HepG2 (cell line): ENCODE measurements around the gene PEX11A. TPM values are rescaled to one million over a fixed set of nuclear protein-coding genes. Genes with fewer than 3 reads are reported as not detected.

Experiments used
- ATAC-seq: fragments of 200-7000 bp; cut with Tn5 transposase; 3 replicates; pipeline ENCODE4 v1.9.1; 2020; ENCODE audit warnings: mild to moderate bottlenecking, moderate library complexity
- BruUV-seq: library from RNA; stranded (reverse); fragments of 400-500 nt; replicated peaks from 2 replicates; lab custom pipeline; 2021; lab: Mats Ljungman, UMichigan
- CTCF ChIA-PET: fragments of 300-600 bp; formaldehyde crosslinking; extraction: SDS; loops from one replicate; lab custom pipeline; 2021; ENCODE audit warnings: low total read pairs, inconsistent platforms, low intra/inter-chr PET ratio; lab: Yijun Ruan, JAX
- POLR2A ChIA-PET: fragments of 350-600 bp; sonication (Branson Sonifier 250); formaldehyde crosslinking; loops from one replicate; lab custom pipeline; 2020; ENCODE audit warnings: antibody characterized with exemption, inconsistent platforms; lab: Yijun Ruan, JAX
- DNase-seq: peaks from one replicate; pipeline ENCODE4 v3.0.0-alpha.2; 2015; ENCODE audit warnings: low spot score
- FAIRE-seq: peaks from 3 replicates; lab custom pipeline; 2011; peaks lifted over from hg19 to GRCh38; lab: Jason Lieb, UNC
- H2AFZ ChIP-seq: one replicate; pipeline ENCODE4 v1.6.1; 2011; ENCODE audit warnings: low read length, inconsistent platforms
- H3K27ac ChIP-seq: fragments of 300-600 bp; 3 replicates; pipeline ENCODE4 v1.8.0; 2011; ENCODE audit warnings: mixed run types, mild to moderate bottlenecking, mixed read lengths, low read length, inconsistent platforms; ENCODE audit not compliant: insufficient read depth; ENCODE audit errors: extremely low read length
- H3K27me3 ChIP-seq, 2 experiments: fragments of 200-600 bp in 1 of 2; 2 replicates in 1 of 2; 3 replicates in 1 of 2; pipeline versions ENCODE4 v1.6.0 to v1.8.0; 2011; ENCODE audit warnings: low read length in 2 of 2, mild to moderate bottlenecking in 2 of 2, moderate library complexity in 2 of 2, inconsistent platforms in 1 of 2; ENCODE audit not compliant: insufficient read depth in 2 of 2, control insufficient read depth in 1 of 2
- H3K36me3 ChIP-seq, 2 experiments: fragments of 200-600 bp in 1 of 2; replicated peaks in 1 of 2; 2 replicates in 1 of 2; 3 replicates in 1 of 2; pipeline versions ENCODE4 v1.5.1 to v1.8.0; 2011; ENCODE audit warnings: low read length in 2 of 2, inconsistent platforms in 1 of 2; ENCODE audit not compliant: insufficient read depth in 2 of 2, control insufficient read depth in 1 of 2
- H3K4me1 ChIP-seq: 2 replicates; pipeline ENCODE4 v1.5.1; 2012; ENCODE audit warnings: low read length, inconsistent platforms; ENCODE audit not compliant: insufficient read depth
- H3K4me2 ChIP-seq: 2 replicates; pipeline ENCODE4 v1.6.0; 2011; ENCODE audit warnings: low read depth, low read length, inconsistent platforms
- H3K4me3 ChIP-seq, 3 experiments: fragments of 200-600 bp in 1 of 3; sonication (generic), shearing (Covaris generic) in 1 of 3; replicated peaks in 1 of 3; 2 replicates each; pipeline ENCODE4 v1.5.1; 2011 to 2016; ENCODE audit warnings: low read length in 3 of 3, inconsistent platforms in 2 of 3, low read depth in 2 of 3, mild to moderate bottlenecking in 2 of 3, control low read depth in 1 of 3, mixed read lengths in 1 of 3; ENCODE audit not compliant: insufficient read depth in 1 of 3
- H3K79me2 ChIP-seq: one replicate; pipeline ENCODE4 v1.6.1; 2011; ENCODE audit warnings: low read length, inconsistent platforms; ENCODE audit not compliant: insufficient read depth
- H3K9ac ChIP-seq: 2 replicates; pipeline ENCODE4 v1.6.0; 2011; ENCODE audit warnings: mild to moderate bottlenecking, low read depth, low read length, inconsistent platforms; ENCODE audit not compliant: insufficient read depth
- H3K9me3 ChIP-seq: 2 replicates; pipeline ENCODE4 v1.5.1; 2012; ENCODE audit warnings: mild to moderate bottlenecking, low read length
- H4K20me1 ChIP-seq: 2 replicates; pipeline ENCODE4 v1.6.0; 2011; ENCODE audit warnings: inconsistent platforms, mild to moderate bottlenecking, low read length, moderate library complexity; ENCODE audit not compliant: insufficient read depth
- CAMTA2 ChIP-seq: sonication (generic); formaldehyde crosslinking; IDR thresholded peaks from 2 replicates; pipeline ENCODE4 v1.4.0; 2020; ENCODE audit warnings: mild to moderate bottlenecking, missing genetic modification reagents, borderline replicate concordance
- IKZF1 ChIP-seq: fragments of 450-650 bp; IDR thresholded peaks from 2 replicates; pipeline ENCODE4 v1.7.1; 2016
- MYNN ChIP-seq: sonication (generic); formaldehyde crosslinking; IDR thresholded peaks from 2 replicates; pipeline ENCODE4 v1.4.0; 2020; ENCODE audit warnings: mild to moderate bottlenecking, low read depth, missing genetic modification reagents
- NCOA1 ChIP-seq: sonication (generic); formaldehyde crosslinking; IDR thresholded peaks from 2 replicates; pipeline ENCODE4 v1.9.0; 2021; ENCODE audit warnings: missing genetic modification reagents
- NFATC3 ChIP-seq: sonication (generic); formaldehyde crosslinking; IDR thresholded peaks from 2 replicates; pipeline ENCODE4 v1.5.1; 2020; ENCODE audit warnings: mild to moderate bottlenecking, missing genetic modification reagents
- NR2F1 ChIP-seq, 2 experiments: fragments of 450-650 bp in 1 of 2; formaldehyde crosslinking in 1 of 2; IDR thresholded peaks; 2 replicates each; pipeline versions ENCODE4 v1.5.0 to v1.6.1; 2016 to 2020; ENCODE audit warnings: mild to moderate bottlenecking in 1 of 2, missing compliant biosample characterization in 1 of 2, missing genetic modification reagents in 1 of 2, moderate library complexity in 1 of 2
- PBX3 ChIP-seq: sonication (generic); formaldehyde crosslinking; IDR thresholded peaks from 2 replicates; pipeline ENCODE4 v1.8.1; 2023; ENCODE audit warnings: missing genetic modification reagents, inconsistent platforms, borderline replicate concordance
- SALL2 ChIP-seq: sonication (generic); formaldehyde crosslinking; IDR thresholded peaks from 2 replicates; pipeline ENCODE4 v1.8.1; 2023; ENCODE audit warnings: mild to moderate bottlenecking, missing genetic modification reagents, inconsistent platforms
- ZSCAN9 ChIP-seq: IDR thresholded peaks from 2 replicates; pipeline ENCODE4 v1.6.1; 2016; ENCODE audit warnings: borderline replicate concordance
- WGBS: methylation state at CpG from one replicate; pipeline ENCODE4 v1.1.6; 2017; ENCODE audit warnings: low lambda C conversion rate; 5-methylcytosine and 5-hydroxymethylcytosine counted together
- in situ Hi-C: cut with HindIII; loops from 2 replicates; pipeline ENCODE4 v1.10.0; 2017; ENCODE audit warnings: low pct_unique_long_range_greater_than_20kb; ENCODE audit not compliant: extremely low pct_ligation_motif_present
- intact Hi-C: fragments of 100-400 bp; cut with micrococcal nuclease; formaldehyde crosslinking; loops from one replicate; pipeline ENCODE4 v1.10.0; 2022; ENCODE audit not compliant: unreplicated experiment
- polyA plus RNA-seq, 8 experiments: library from polyadenylated mRNA; depleted of rRNA in 3 of 8; stranded (reverse) in 7 of 8; unstranded in 1 of 8; fragments of >200 nt; fragmentation: Illumina TruSeq in 4 of 8; extraction: Trizol in 4 of 8; gene quantifications; 2 replicates each; pipeline versions ENCODE4 v1.2.1 to v1.2.3, GENCODE V29; 2011 to 2016; ENCODE audit warnings: low read depth in 4 of 8, missing spikeins in 1 of 8, mixed read lengths in 1 of 8; ENCODE audit not compliant: insufficient read depth in 1 of 8
- total RNA-seq, 5 experiments: library from RNA; depleted of rRNA; stranded (reverse); fragments of >200 nt; fragmentation: Illumina TruSeq; extraction: Trizol; gene quantifications; 2 replicates each; pipeline ENCODE4 v1.2.3, GENCODE V29; 2016; ENCODE audit warnings: low read depth in 1 of 5
- TF ChIP-seq, protein P1 (sequence below): sonication (generic); formaldehyde crosslinking; IDR thresholded peaks from 2 replicates; pipeline ENCODE4 v1.4.0; 2020; ENCODE audit warnings: mild to moderate bottlenecking, missing genetic modification reagents

PEX11A gene
- total and polyA plus RNA-seq, 2 of the 13 experiments (the other 11 are each of a cell fraction or from before 2014, with no cell fraction given), result 9.9 to 15.1 TPM

- Histone ChIP-seq H2AFZ (no peak overlapping the region), H3K9ac (no peak overlapping the region), H3K4me1 (peaks cover 30% of the 10 kb centered on the region), H3K9me3 (no peaks in the 10 kb centered on the region), H3K79me2 (no peaks in the 10 kb centered on the region), H3K4me2 (no peak overlapping the region), H3K27me3 (no peaks in the 10 kb centered on the region), H3K4me3 (no peak overlapping the region), H3K27ac (no peak overlapping the region), H3K36me3 (no peaks in the 10 kb centered on the region), H4K20me1 (no peaks in the 10 kb centered on the region)
- 64% methylated on average over 8 of the region's 9 CpGs for WGBS
- ChIA-PET CTCF (no interaction called here), POLR2A (no interaction called here)
- intact Hi-C loops, result no loop called here
- no peak for DNase-seq
- ATAC-seq, result no peak
- no peak for FAIRE-seq
- in situ Hi-C loops, result no loop called here
- TF ChIP-seq NFATC3 (CRISPR knock-in tag) (no peak), PBX3 (no peak), SALL2 (no peak), IKZF1 (no peak), CAMTA2 (no peak), NCOA1 (CRISPR knock-in tag) (no peak), NR2F1 (CRISPR knock-in tag; IDR thresholded peaks at IDR 0.05) (no peak), ZSCAN9 (CRISPR knock-in tag) (no peak), MYNN (CRISPR knock-in tag) (no peak)
- TF ChIP-seq, protein P1, sequence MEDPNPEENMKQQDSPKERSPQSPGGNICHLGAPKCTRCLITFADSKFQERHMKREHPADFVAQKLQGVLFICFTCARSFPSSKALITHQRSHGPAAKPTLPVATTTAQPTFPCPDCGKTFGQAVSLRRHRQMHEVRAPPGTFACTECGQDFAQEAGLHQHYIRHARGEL (CRISPR knock-in tag), result no peak
- no TSS peak for BruUV-seq
Measured at GRCh38 chr15:89669309-89669865, 21.2 kb downstream of the PEX11A start.
